Measurements from ENCODE around the gene IGF2.

The IGF2 gene

GRCh38 chr11:2094354-2095197 lies 44.6 kb downstream of the IGF2 start:
- TF ChIP-seq, protein P1, sequence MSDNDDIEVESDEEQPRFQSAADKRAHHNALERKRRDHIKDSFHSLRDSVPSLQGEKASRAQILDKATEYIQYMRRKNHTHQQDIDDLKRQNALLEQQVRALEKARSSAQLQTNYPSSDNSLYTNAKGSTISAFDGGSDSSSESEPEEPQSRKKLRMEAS (IDR thresholded peaks at IDR 0.05): no peak
- TF ChIP-seq NFIC (IDR thresholded peaks at IDR 0.05) (no peak), TCF12 (IDR thresholded peaks at IDR 0.05; ENCODE audit: low read depth) (no peak)

- TF ChIP-seq ZBTB7A (IDR thresholded peaks at IDR 0.05; ENCODE audit: low read depth): no peak
- no peak for TF ChIP-seq YY1 (IDR thresholded peaks at IDR 0.05; ENCODE audit: low read depth)
- TF ChIP-seq FOXM1 (IDR thresholded peaks at IDR 0.05; ENCODE audit: borderline replicate concordance, low read depth): no peak
- no peak for TF ChIP-seq NFIC (IDR thresholded peaks at IDR 0.05)
- no peak for TF ChIP-seq CREB1 (IDR thresholded peaks at IDR 0.05; ENCODE audit: low read depth)
- TF ChIP-seq CEBPB (IDR thresholded peaks at IDR 0.05): no peak
- TF ChIP-seq TEAD4 (IDR thresholded peaks at IDR 0.05): no peak
- no peak for TF ChIP-seq EGR1 (IDR thresholded peaks at IDR 0.05)
- no peak for TF ChIP-seq REST (IDR thresholded peaks at IDR 0.05; ENCODE audit: low read depth)
- TF ChIP-seq, protein P1 (IDR thresholded peaks at IDR 0.05): no peak
- no peak for TF ChIP-seq USF1 (IDR thresholded peaks at IDR 0.05)
- no peak for TF ChIP-seq EP300 (IDR thresholded peaks at IDR 0.05; ENCODE audit: borderline replicate concordance)
Measured at GRCh38 chr11:2093575-2094353, 45.4 kb downstream of the IGF2 start.

DNA sequence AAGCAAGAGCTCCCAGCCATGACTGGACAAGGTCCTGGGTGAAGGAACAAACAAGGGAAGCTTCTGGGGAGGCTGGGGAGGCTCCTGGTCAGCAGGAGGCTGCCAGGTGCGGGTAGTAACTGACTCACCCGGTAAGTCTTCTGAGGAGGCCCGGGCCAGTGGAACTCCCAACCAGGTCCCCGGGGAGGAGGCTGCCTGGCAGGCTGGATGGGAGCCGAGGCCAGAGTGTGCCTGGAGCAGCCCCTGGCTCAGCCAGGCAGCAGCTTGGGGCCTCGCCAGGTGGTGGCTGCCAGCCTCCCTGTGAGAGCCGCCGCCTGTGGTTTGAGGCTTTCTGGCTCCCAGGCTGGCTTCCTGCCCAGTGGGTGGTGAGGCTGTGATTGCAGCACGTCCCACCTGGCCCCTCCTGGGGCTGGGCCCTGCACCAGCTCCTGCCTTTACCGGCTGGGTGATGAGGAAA lies 46.2 kb downstream of the IGF2 start:
- TF ChIP-seq FOXM1 (IDR thresholded peaks at IDR 0.05; ENCODE audit: borderline replicate concordance, low read depth) (no peak), EGR1 (IDR thresholded peaks at IDR 0.05) (no peak), NFIC (IDR thresholded peaks at IDR 0.05) (peak; percentile 87), TCF12 (IDR thresholded peaks at IDR 0.05; ENCODE audit: low read depth) (peak; percentile 57; the same call in 1 of the 2 replicates), TEAD4 (IDR thresholded peaks at IDR 0.05) (no peak), EP300 (IDR thresholded peaks at IDR 0.05; ENCODE audit: borderline replicate concordance) (no peak)
- TF ChIP-seq, protein P1 (IDR thresholded peaks at IDR 0.05): 0 out of 2 replicates have a peak, but pooled peaks have one; percentile 16

GRCh38 chr11:2092464-2092910 lies 46.7 kb downstream of the IGF2 start:
- TF ChIP-seq RAD21 (IDR thresholded peaks at IDR 0.05; ENCODE audit: low read depth) (no peak), USF1 (IDR thresholded peaks at IDR 0.05) (no peak), YY1 (IDR thresholded peaks at IDR 0.05; ENCODE audit: low read depth) (no peak), TAF1 (IDR thresholded peaks at IDR 0.05; ENCODE audit: low read depth) (no peak), EP300 (IDR thresholded peaks at IDR 0.05; ENCODE audit: borderline replicate concordance) (no peak), EGR1 (IDR thresholded peaks at IDR 0.05) (no peak), CEBPB (IDR thresholded peaks at IDR 0.05) (no peak), CREB1 (IDR thresholded peaks at IDR 0.05; ENCODE audit: low read depth) (no peak), FOXM1 (IDR thresholded peaks at IDR 0.05; ENCODE audit: borderline replicate concordance, low read depth) (no peak), NFIC (IDR thresholded peaks at IDR 0.05) (no peak), TCF12 (IDR thresholded peaks at IDR 0.05; ENCODE audit: low read depth) (no peak), ZBTB7A (IDR thresholded peaks at IDR 0.05; ENCODE audit: low read depth) (no peak), TEAD4 (IDR thresholded peaks at IDR 0.05) (no peak), REST (IDR thresholded peaks at IDR 0.05; ENCODE audit: low read depth) (no peak)
- TF ChIP-seq, protein P1 (IDR thresholded peaks at IDR 0.05): no peak
